ENCODE data around the gene SUPT20H.

Gene SUPT20H

GRCh38 chr13:37075164-37075563 lies 15.7 kb upstream of the SUPT20H start:
- Histone ChIP-seq H3K9me2 (ENCODE audit: low read depth, low read length) (no peaks in the 10 kb centered on the region), H4K20me1 (ENCODE audit: insufficient read depth, low read length) (no peaks in the 10 kb centered on the region), H3K4me2 (ENCODE audit: low read length) (no peak overlapping the region), H3K9ac (ENCODE audit: low read length) (no peak overlapping the region), H3K4me3 (ENCODE audit: low read depth, low read length, poor library complexity, severe bottlenecking) (no peak overlapping the region), H3K4me1 (ENCODE audit: insufficient read depth, low read length, severe bottlenecking) (no peaks in the 10 kb centered on the region), H3F3A (ENCODE audit: insufficient read depth, low read length) (no peaks in the 10 kb centered on the region), H3K27ac (ENCODE audit: low read depth, low read length, poor library complexity, severe bottlenecking) (no peak overlapping the region), H3K27me3 (ENCODE audit: insufficient read depth, low read length) (no peaks in the 10 kb centered on the region), H2AFZ (ENCODE audit: low read length) (no peak overlapping the region), H3K36me3 (ENCODE audit: insufficient read depth, low read length) (no peaks in the 10 kb centered on the region), H3K9me3 (ENCODE audit: low read length) (no peaks in the 10 kb centered on the region), H3K79me2 (ENCODE audit: insufficient read depth, low read length) (no peaks in the 10 kb centered on the region)
- TF ChIP-seq EZH2 (IDR thresholded peaks at IDR 0.05; ENCODE audit: borderline replicate concordance, low read length) (no peak), CTCF (IDR thresholded peaks at IDR 0.05; ENCODE audit: low read length) (no peak)

GRCh38 chr13:37074703-37075102 lies 15.2 kb upstream of the SUPT20H start:
- Histone ChIP-seq H4K20me1 (ENCODE audit: insufficient read depth, low read length) (no peaks in the 10 kb centered on the region), H3K36me3 (ENCODE audit: insufficient read depth, low read length) (no peaks in the 10 kb centered on the region), H3K27ac (ENCODE audit: low read depth, low read length, poor library complexity, severe bottlenecking) (no peak overlapping the region), H3K79me2 (ENCODE audit: insufficient read depth, low read length) (no peaks in the 10 kb centered on the region), H3K4me1 (ENCODE audit: insufficient read depth, low read length, severe bottlenecking) (no peaks in the 10 kb centered on the region), H3F3A (ENCODE audit: insufficient read depth, low read length) (no peaks in the 10 kb centered on the region), H3K4me3 (ENCODE audit: low read depth, low read length, poor library complexity, severe bottlenecking) (no peak overlapping the region), H3K9me3 (ENCODE audit: low read length) (no peaks in the 10 kb centered on the region), H3K4me2 (ENCODE audit: low read length) (no peak overlapping the region), H3K9ac (ENCODE audit: low read length) (no peak overlapping the region), H3K27me3 (ENCODE audit: insufficient read depth, low read length) (no peaks in the 10 kb centered on the region), H2AFZ (ENCODE audit: low read length) (no peak overlapping the region), H3K9me2 (ENCODE audit: low read depth, low read length) (no peaks in the 10 kb centered on the region)
- TF ChIP-seq CTCF (IDR thresholded peaks at IDR 0.05; ENCODE audit: low read length) (peak; percentile 26; the same call in 1 of the 2 replicates), EZH2 (IDR thresholded peaks at IDR 0.05; ENCODE audit: borderline replicate concordance, low read length) (no peak)

- no peak overlapping the region for H3K4me2 ChIP-seq (ENCODE audit: low read length)
- TF ChIP-seq CTCF (IDR thresholded peaks at IDR 0.05; ENCODE audit: low read length) (no peak), EZH2 (IDR thresholded peaks at IDR 0.05; ENCODE audit: borderline replicate concordance, low read length) (no peak)
These were observed 12.5 kb upstream of the SUPT20H start for GRCh38 chr13:37072024-37072423.

More at GRCh38 chr13:37072024-37072423, 12.5 kb upstream of the SUPT20H start:
- Histone ChIP-seq H3K27ac (ENCODE audit: low read depth, low read length, poor library complexity, severe bottlenecking) (no peak overlapping the region), H3K27me3 (ENCODE audit: insufficient read depth, low read length) (no peaks in the 10 kb centered on the region), H3K9me2 (ENCODE audit: low read depth, low read length) (no peaks in the 10 kb centered on the region), H3K36me3 (ENCODE audit: insufficient read depth, low read length) (no peaks in the 10 kb centered on the region), H3K4me1 (ENCODE audit: insufficient read depth, low read length, severe bottlenecking) (no peaks in the 10 kb centered on the region), H3F3A (ENCODE audit: insufficient read depth, low read length) (no peaks in the 10 kb centered on the region), H2AFZ (ENCODE audit: low read length) (no peak overlapping the region), H3K79me2 (ENCODE audit: insufficient read depth, low read length) (no peaks in the 10 kb centered on the region), H3K9me3 (ENCODE audit: low read length) (no peaks in the 10 kb centered on the region), H4K20me1 (ENCODE audit: insufficient read depth, low read length) (no peaks in the 10 kb centered on the region), H3K4me3 (ENCODE audit: low read depth, low read length, poor library complexity, severe bottlenecking) (no peak overlapping the region), H3K9ac (ENCODE audit: low read length) (no peak overlapping the region)

All from OCI-LY1 (cell line).